Endothelial cell of umbilical vein (primary cell): ENCODE measurements around the gene MAP3K13. TPM values are rescaled to one million over a fixed set of nuclear protein-coding genes. Genes with fewer than 3 reads are reported as not detected.

Experiments
- BruUV-seq: library from RNA; stranded (reverse); fragments of 400-500 nt; replicated peaks from 2 replicates; lab custom pipeline; 2021; lab: Mats Ljungman, UMichigan
- CTCF ChIA-PET: fragments of 300-600, 350-600 bp; sonication (Branson Sonifier 250); formaldehyde crosslinking; loops from one replicate; lab custom pipeline; 2021; ENCODE audit warnings: antibody characterized with exemption, inconsistent platforms; lab: Charles Lee
- POLR2A ChIA-PET: fragments of 300-600, 350-600 bp; sonication (Branson Sonifier 250); formaldehyde crosslinking; loops from one replicate; lab custom pipeline; 2021; ENCODE audit warnings: antibody characterized with exemption, inconsistent platforms; lab: Charles Lee
- DNase-seq: peaks from one replicate; pipeline ENCODE4 v3.0.0-alpha.2; 2011; ENCODE audit warnings: low read depth, low spot score
- FAIRE-seq: peaks from 2 replicates; lab custom pipeline; 2011; peaks lifted over from hg19 to GRCh38; lab: Jason Lieb, UNC
- H2AFZ ChIP-seq: 2 replicates; pipeline ENCODE4 v1.6.0; 2012; ENCODE audit warnings: low read depth, low read length, control low read depth, inconsistent platforms
- H3K27ac ChIP-seq: 2 replicates; pipeline ENCODE4 v1.5.1; 2011; ENCODE audit warnings: low read depth, mild to moderate bottlenecking, control low read depth, low read length, moderate library complexity; ENCODE audit not compliant: insufficient read depth
- H3K27me3 ChIP-seq, 2 experiments: 2 replicates each; pipeline versions ENCODE4 v1.6.0 to v1.6.1; 2011; ENCODE audit warnings: low read length in 2 of 2, mixed read lengths in 1 of 2; ENCODE audit not compliant: control insufficient read depth in 2 of 2, insufficient read depth in 2 of 2
- H3K36me3 ChIP-seq, 2 experiments: 2 replicates in 1 of 2; 3 replicates in 1 of 2; pipeline ENCODE4 v1.5.1; 2011; ENCODE audit warnings: low read length in 2 of 2, mild to moderate bottlenecking in 1 of 2, moderate library complexity in 1 of 2; ENCODE audit not compliant: control insufficient read depth in 2 of 2, insufficient read depth in 2 of 2; ENCODE audit errors: extremely low read depth in 1 of 2
- H3K4me1 ChIP-seq: 3 replicates; pipeline ENCODE4 v1.5.1; 2011; ENCODE audit warnings: mild to moderate bottlenecking, low read length; ENCODE audit not compliant: control insufficient read depth, insufficient read depth; ENCODE audit errors: extremely low read depth
- H3K4me2 ChIP-seq: 2 replicates; pipeline ENCODE4 v1.6.1; 2011; ENCODE audit warnings: low read length, control low read depth, mixed read lengths; ENCODE audit not compliant: insufficient read depth
- H3K4me3 ChIP-seq, 3 experiments: fragments of 200-600 bp in 1 of 3; sonication (generic), shearing (Covaris generic) in 1 of 3; replicated peaks in 1 of 3; 2 replicates each; pipeline ENCODE4 v1.5.1; 2011 to 2016; ENCODE audit warnings: control low read depth in 3 of 3, low read length in 3 of 3, mild to moderate bottlenecking in 2 of 3, inconsistent platforms in 1 of 3, low read depth in 1 of 3, moderate library complexity in 1 of 3; ENCODE audit not compliant: insufficient read depth in 1 of 3
- H3K79me2 ChIP-seq: 2 replicates; pipeline ENCODE4 v1.6.0; 2012; ENCODE audit warnings: low read length, inconsistent platforms; ENCODE audit not compliant: control insufficient read depth, insufficient read depth
- H3K9ac ChIP-seq: replicated peaks from 2 replicates; pipeline ENCODE3; 2011; ENCODE audit warnings: low read length, control low read depth; ENCODE audit not compliant: insufficient read depth; ENCODE audit errors: extremely low read depth
- H3K9me1 ChIP-seq: replicated peaks from 3 replicates; pipeline ENCODE4 v1.6.0; 2011; ENCODE audit warnings: mild to moderate bottlenecking, low read length; ENCODE audit not compliant: control insufficient read depth, insufficient read depth; ENCODE audit errors: extremely low read depth
- H3K9me3 ChIP-seq: replicated peaks from 2 replicates; pipeline ENCODE4 v1.5.1; 2012; ENCODE audit warnings: low read length, inconsistent platforms; ENCODE audit not compliant: control insufficient read depth, insufficient read depth
- H4K20me1 ChIP-seq: replicated peaks from 2 replicates; pipeline ENCODE3; 2011; ENCODE audit warnings: mild to moderate bottlenecking, low read length; ENCODE audit not compliant: control insufficient read depth, insufficient read depth; ENCODE audit errors: extremely low read depth
- EZH2 ChIP-seq: IDR thresholded peaks from 2 replicates; pipeline ENCODE4 v1.6.1; 2012; ENCODE audit warnings: borderline replicate concordance, low read depth, mild to moderate bottlenecking, moderate library complexity, low read length, inconsistent platforms; ENCODE audit not compliant: severe bottlenecking
- GATA2 ChIP-seq: IDR thresholded peaks from 2 replicates; pipeline ENCODE4 v1.7.0; 2011; ENCODE audit warnings: low read depth, mild to moderate bottlenecking, moderate library complexity, mixed read lengths, low read length; ENCODE audit not compliant: insufficient read length, insufficient read depth
- JUN ChIP-seq: IDR thresholded peaks from 2 replicates; pipeline ENCODE4 v1.6.1; 2011; ENCODE audit warnings: borderline replicate concordance, low read depth; ENCODE audit not compliant: insufficient read length, insufficient read depth
- MYC ChIP-seq: IDR thresholded peaks from one replicate; pipeline ENCODE4 v1.6.1; 2011; ENCODE audit warnings: mild to moderate bottlenecking, low read depth, low read length
- POLR2A ChIP-seq: IDR thresholded peaks from 2 replicates; pipeline ENCODE4 v1.6.1; 2012; ENCODE audit warnings: low read depth, mild to moderate bottlenecking, control low read depth, low read length
- dilution Hi-C: fragments of 300-500 bp; cut with MboI; formaldehyde crosslinking; loops from one replicate; pipeline ENCODE4 v1.15.0; 2019; ENCODE audit warnings: low sequenced_read_pairs; ENCODE audit not compliant: extremely low pct_ligation_motif_present
- intact Hi-C: fragments of 100-400 bp; cut with micrococcal nuclease; formaldehyde crosslinking; loops from one replicate; pipeline ENCODE4 v1.10.0; 2022
- polyA plus RNA-seq, 4 experiments: library from polyadenylated mRNA; depleted of rRNA in 3 of 4; stranded (reverse) in 3 of 4; unstranded in 1 of 4; fragments of >200 nt; gene quantifications; 2 replicates each; pipeline versions ENCODE4 v1.2.1 to v1.2.3, GENCODE V29; 2011 to 2012; ENCODE audit warnings: missing spikeins in 1 of 4
- total RNA-seq: library from RNA; stranded (reverse); gene quantifications from 2 replicates; pipeline ENCODE4 v1.2.3, GENCODE V29; 2021

MAP3K13 gene
- total and polyA plus RNA-seq, 2 donors (not counting 3 experiments of a cell fraction or from before 2014, with no cell fraction given) = 6.2 to 15.4 TPM

GRCh38 chr3:185342459-185343174 lies 20.3 kb upstream of the MAP3K13 start:
- Histone ChIP-seq H3K9ac (no peak overlapping the region), H3K27me3 (no peaks in the 10 kb centered on the region), H3K9me3 (no peaks in the 10 kb centered on the region), H3K4me2 (no peak overlapping the region), H4K20me1 (no peaks in the 10 kb centered on the region), H3K27ac (no peak overlapping the region), H2AFZ (no peak overlapping the region), H3K4me1 (no peaks in the 10 kb centered on the region), H3K9me1 (no peaks in the 10 kb centered on the region), H3K36me3 (no peaks in the 10 kb centered on the region), H3K4me3 (no peak overlapping the region), H3K79me2 (no peaks in the 10 kb centered on the region)
- ChIA-PET POLR2A (no interaction called here), CTCF (interaction anchor here (1.2 kb wide), 1 partner anchor 9 kb away, joined by 3 read pairs; no protein-coding TSS in a partner anchor)
- intact Hi-C loops = no loop called here
- DNase-seq (no peak), FAIRE-seq (no peak)
- dilution Hi-C loops = no loop called here
- TF ChIP-seq POLR2A (no peak), EZH2 (no peak), MYC (no peak), JUN (no peak), GATA2 (no peak)
- BruUV-seq = no TSS peak

GRCh38 chr3:185347399-185347798 lies 15.5 kb upstream of the MAP3K13 start:
- no peaks in the 10 kb centered on the region for H3K4me1 ChIP-seq
- no TSS peak for BruUV-seq

More at GRCh38 chr3:185347399-185347798, 15.5 kb upstream of the MAP3K13 start:
- Histone ChIP-seq H3K9ac (no peak overlapping the region), H3K79me2 (no peaks in the 10 kb centered on the region), H3K9me1 (no peaks in the 10 kb centered on the region), H3K4me3 (no peak overlapping the region), H3K27ac (no peak overlapping the region), H3K4me2 (no peak overlapping the region), H3K27me3 (no peaks in the 10 kb centered on the region), H3K9me3 (no peaks in the 10 kb centered on the region), H3K36me3 (no peaks in the 10 kb centered on the region), H2AFZ (no peak overlapping the region), H4K20me1 (no peaks in the 10 kb centered on the region)
- FAIRE-seq = no peak
- no peak for TF ChIP-seq GATA2
- dilution Hi-C loops (no loop called here), intact Hi-C loops (no loop called here)
- DNase-seq = no peak
- CTCF ChIA-PET = interaction anchor here (2.0 kb wide), 1 partner anchor 228 kb away, joined by 5 read pairs; no protein-coding TSS in a partner anchor
- POLR2A ChIA-PET = no interaction called here
